ENCODE results near the gene DEPDC5. TPM values are rescaled to one million over a fixed set of nuclear protein-coding genes. Genes with fewer than 3 reads are reported as not detected.

The DEPDC5 gene
- total and polyA plus RNA-seq, 2 of the 8 experiments (the other 6 are each of a cell fraction or from before 2014, with no cell fraction given) = 18.3 to 26.5 TPM

- H2BK15ac ChIP-seq (ENCODE audit: low read length) = peak within 1 kb of the TSS; percentile 99
- ChIA-PET CTCF (ENCODE audit: partially characterized antibody) (interaction anchor here (1.2 to 2.2 kb wide), 3 partner anchors 17 to 264 kb away, joined by 3 to 5 read pairs (median 4); no protein-coding TSS in a partner anchor), POLR2A (ENCODE audit: partially characterized antibody) (interaction anchor here (0.6 to 3.5 kb wide), 12 partner anchors 8 to 191 kb away, joined by 3 to 39 read pairs (median 4); no protein-coding TSS in a partner anchor)
- TF ChIP-seq CREB1 (IDR thresholded peaks at IDR 0.05) (peak; percentile 64), SAP30 (IDR thresholded peaks at IDR 0.05; ENCODE audit: insufficient read depth, insufficient replicate concordance, low read length) (no peak), JUN (IDR thresholded peaks at IDR 0.05; ENCODE audit: low read depth, low read length) (peak; percentile 61; the same call in 1 of the 2 replicates), TBP (IDR thresholded peaks at IDR 0.05; ENCODE audit: low read depth, low read length) (peak; percentile 76; the same call in 1 of the 2 replicates), RXRA (IDR thresholded peaks at IDR 0.05; ENCODE audit: insufficient read depth, low read depth, low read length) (no peak), ATF2 (IDR thresholded peaks at IDR 0.05; ENCODE audit: low read length) (peak; percentile 85)
Observed at GRCh38 chr22:31943978-31944699, 190.3 kb downstream of the DEPDC5 start, which contains the start of gene YWHAH. TSS of gene YWHAH (plus strand) at chr22:31944535. CDS start at chr22:31944734, 199 bp downstream.

More at GRCh38 chr22:31943978-31944699, 190.3 kb downstream of the DEPDC5 start, which contains the start of gene YWHAH:
- Histone ChIP-seq H2BK120ac (replicated peaks; ENCODE audit: low read depth, low read length) (peak within 1 kb of the TSS; percentile 88), H3K56ac (replicated peaks; ENCODE audit: insufficient read length, low read depth, low read length) (peak within 1 kb of the TSS; percentile 78), H3K79me2 (ENCODE audit: control insufficient read depth in 1 of 2, insufficient read depth in 2 of 2, low read length in 2 of 2) (peaks cover 20 to 43% of the 10 kb centered on the region in 2 experiments), H2AK5ac (ENCODE audit: low read depth, low read length) (0 out of 2 replicates have a peak within 1 kb of the TSS, but pooled peaks have one; percentile 25), H2BK5ac (ENCODE audit: low read depth, low read length) (peak within 1 kb of the TSS; percentile 95), H3K79me1 (ENCODE audit: low read depth, low read length) (peaks cover 6% of the 10 kb centered on the region), H2AFZ (ENCODE audit: low read length) (peak within 1 kb of the TSS; percentile 81; the same call in 1 of the 2 replicates), H2BK20ac (ENCODE audit: low read length) (peak within 1 kb of the TSS; percentile 72; the same call in 1 of the 2 replicates), H3K14ac (ENCODE audit: insufficient read length) (peak within 1 kb of the TSS; percentile 37), H3K9me3 (ENCODE audit: insufficient read depth in 2 of 2, low read depth in 1 of 2, low read length in 1 of 2) (no peaks in the 10 kb centered on the region), H3K23me2 (ENCODE audit: low read depth, low read length) (peaks cover 9% of the 10 kb centered on the region; the same call in 1 of the 2 replicates), H2BK12ac (ENCODE audit: low read depth, low read length) (0 out of 2 replicates have a peak within 1 kb of the TSS, but pooled peaks have one; percentile 89), H4K91ac (replicated peaks; ENCODE audit: insufficient read length, low read length) (peak within 1 kb of the TSS; percentile 87), H3K9ac (replicated peaks in 1 of 4; ENCODE audit: extremely low read depth in 1 of 4, low read depth in 3 of 4, low read length in 3 of 4) (peak within 1 kb of the TSS; percentile 94 to 100 (median 97)), H4K20me1 (replicated peaks in 1 of 2; ENCODE audit: control insufficient read depth in 1 of 2, insufficient read depth in 2 of 2, low read length in 2 of 2) (peaks cover 6 to 10% of the 10 kb centered on the region in 2 experiments), H4K8ac (ENCODE audit: extremely low read depth, insufficient read depth, low read length) (peak within 1 kb of the TSS; percentile 97), H4K5ac (ENCODE audit: insufficient read length, low read depth, low read length) (peak within 1 kb of the TSS; percentile 92), H3K27me3 (replicated peaks in 1 of 4; ENCODE audit: control insufficient read depth in 3 of 4, extremely low read depth in 1 of 4, insufficient read depth in 3 of 4, low read length in 3 of 4) (no peaks in the 10 kb centered on the region), H3K23ac (ENCODE audit: insufficient read length) (no peak within 1 kb of the TSS), H3K36me3 (ENCODE audit: control insufficient read depth in 2 of 4, insufficient read depth in 4 of 4, low read length in 3 of 4) (peaks cover 0 to 21% (median 6%) of the 10 kb centered on the region in 4 experiments; a peak in 2 of 8 replicates), H3K27ac (ENCODE audit: low read depth, low read length) (peak within 1 kb of the TSS; percentile 91), H3K4me2 (ENCODE audit: insufficient read depth in 1 of 2, low read depth in 2 of 2, low read length in 2 of 2) (peak within 1 kb of the TSS; percentile 95 to 98), H3K4me3 (ENCODE audit: extremely low read depth in 1 of 4, insufficient read depth in 2 of 4, low read depth in 3 of 4, low read length in 4 of 4) (peak within 1 kb of the TSS; percentile 80 to 92 (median 85)), H3K4me1 (replicated peaks in 1 of 4; ENCODE audit: control insufficient read depth in 3 of 4, insufficient read depth in 4 of 4, low read length in 3 of 4) (peaks cover 2 to 14% (median 11%) of the 10 kb centered on the region in 4 experiments; a peak in 6 of 7 replicates), H3K4ac (replicated peaks; ENCODE audit: insufficient read length, low read depth, low read length) (peak within 1 kb of the TSS; percentile 59), H3K18ac (ENCODE audit: extremely low read depth, low read length) (peak within 1 kb of the TSS; percentile 98)
- DNase-seq (ENCODE audit: low read depth in 1 of 2, low spot score in 2 of 2) = peak; percentile 84 to 95
- WGBS, 2 experiments (ENCODE audit: extremely low coverage in 1 of 2, insufficient coverage in 1 of 2, insufficient read length in 1 of 2, insufficient replicate concordance in 2 of 2, low coverage in 1 of 2, low lambda C conversion rate in 2 of 2, missing lambda C conversion rate in 1 of 2) = 0% methylated on average over 39 of the region's 86 CpGs; no CpG with 5 or more reads in 1 of the 2 experiments
- no peak for FAIRE-seq
